Dedifferentiated amniotic fluid mesenchymal stem cell (primary cell): ENCODE results near the gene CCDC88C.
"Not testable (repeated sequence)": the region's sequence is repeated elsewhere in the genome, so short reads cannot be mapped to it uniquely, and the experiment has no call there.

Source experiments
- DNase-seq: peaks from one replicate; pipeline ENCODE4 v3.0.0-alpha.2; 2016; ENCODE audit errors: extremely low spot score

The CCDC88C gene

DNA sequence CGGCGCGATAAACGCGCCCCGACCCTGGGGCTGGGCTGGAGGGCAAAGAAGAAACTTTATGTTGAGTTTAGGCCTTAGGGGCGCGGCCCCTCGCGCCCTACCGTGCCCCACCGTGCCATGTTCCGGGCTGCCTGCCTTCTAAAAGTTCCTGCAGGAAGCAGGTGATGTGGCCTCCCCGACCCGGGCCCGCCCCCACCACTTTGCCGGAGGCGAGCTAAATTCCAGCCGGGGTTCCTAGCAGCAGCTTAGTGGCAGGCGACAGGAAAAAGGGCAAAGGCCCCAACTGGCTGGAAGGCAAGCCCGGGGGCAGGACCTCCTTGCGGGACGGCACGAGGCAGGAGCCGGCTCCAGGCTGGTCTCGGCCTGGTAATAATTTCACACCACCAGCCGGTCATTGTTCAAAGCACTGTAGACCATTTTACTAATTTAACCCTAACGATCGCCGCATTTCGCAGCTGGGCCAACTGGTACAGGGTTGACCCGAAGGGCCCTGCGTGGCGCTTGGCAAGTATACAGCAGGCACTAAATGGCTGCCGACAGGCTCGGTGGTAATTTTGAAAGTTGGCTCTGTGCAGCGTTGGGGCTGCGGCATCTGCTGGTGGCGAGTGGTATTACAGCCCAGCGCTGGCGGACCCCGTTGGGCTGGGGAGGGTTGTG, 895 bp upstream of the CCDC88C start:
- DNase-seq: peak; percentile 32

DNA sequence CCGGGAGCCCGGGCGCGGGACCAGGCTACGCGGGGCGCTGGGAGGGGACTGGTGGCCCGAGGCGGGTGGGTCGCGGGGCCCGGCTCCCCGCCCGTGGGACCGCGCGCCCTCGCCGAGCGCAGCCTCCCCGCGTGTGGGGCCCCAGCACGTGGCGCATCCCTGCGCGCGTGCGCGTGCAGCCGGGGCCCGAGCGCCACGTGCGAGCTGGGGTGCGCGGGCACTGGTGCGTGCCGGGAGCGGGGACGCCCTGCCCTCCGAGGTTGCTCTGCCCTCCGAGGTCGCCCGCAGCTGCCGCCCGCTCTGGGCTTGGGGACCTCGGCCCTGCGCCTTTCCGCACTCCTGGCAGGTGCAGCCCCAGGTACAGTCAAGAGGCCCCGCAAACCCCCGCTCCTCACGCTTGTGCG, 365 bp upstream of the CCDC88C start:
- DNase-seq: no peak

DNA sequence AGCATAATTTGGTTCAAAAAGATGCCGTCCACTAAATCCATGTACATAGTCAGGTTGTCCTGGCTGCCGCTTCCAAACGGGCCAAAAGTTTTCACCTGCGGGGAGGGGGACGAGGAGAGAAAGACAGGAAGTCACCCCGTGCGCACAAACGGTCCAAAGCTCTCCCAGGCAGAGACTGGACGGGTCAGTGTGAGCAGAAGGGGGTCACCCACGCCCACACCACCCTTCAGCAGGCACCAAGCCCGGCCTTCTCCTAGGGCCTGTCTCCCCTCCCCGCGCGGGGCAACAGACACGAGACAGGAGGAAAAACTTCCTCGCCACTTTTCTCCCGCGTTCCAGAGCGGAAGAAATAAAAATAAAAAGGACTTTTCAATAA, 888 bp downstream of the CCDC88C start:
- DNase-seq: no peak

DNA sequence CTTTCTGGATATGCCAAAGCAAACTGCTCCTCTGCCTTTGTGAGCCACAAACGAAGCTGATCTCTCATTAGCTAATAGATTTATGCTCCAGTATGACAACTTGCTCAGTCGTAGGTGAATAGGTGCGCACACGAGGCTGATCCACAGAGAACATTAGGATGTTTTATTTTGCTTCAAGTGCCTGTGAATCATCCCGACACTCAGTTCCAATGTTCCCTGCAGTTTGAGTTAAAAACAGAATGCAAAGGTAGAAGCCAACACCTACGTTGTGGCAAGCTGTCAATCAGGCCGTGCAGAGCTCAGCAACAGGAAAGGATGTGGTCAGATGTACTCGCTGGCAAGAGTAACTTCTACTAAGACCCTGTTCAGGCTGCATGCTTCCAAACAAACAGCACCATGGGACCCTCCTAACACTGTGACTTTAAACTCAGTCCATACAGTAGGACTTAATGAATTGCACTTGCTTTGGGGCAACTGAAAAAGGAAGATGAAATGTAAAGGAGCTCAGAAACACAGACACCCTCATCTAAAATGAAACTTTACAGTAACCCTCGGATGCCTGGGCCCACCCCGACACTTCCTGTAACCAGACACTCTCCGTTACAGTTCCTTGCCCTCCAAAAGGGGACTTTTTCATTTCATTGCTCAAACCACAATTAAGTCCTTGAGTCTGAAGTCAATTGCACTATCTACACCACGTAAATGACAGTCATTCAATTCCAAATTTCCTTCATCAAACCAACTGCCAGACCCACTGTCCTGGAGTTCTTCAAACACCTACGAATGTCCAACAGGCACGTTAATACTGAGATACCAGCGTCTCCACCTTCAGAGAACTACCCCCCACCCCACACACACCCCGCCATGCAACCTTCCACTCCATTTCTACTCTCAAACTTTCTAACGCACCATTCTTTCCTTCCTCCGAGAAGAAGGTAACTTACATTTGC, 1.6 kb downstream of the CCDC88C start:
- no peak for DNase-seq

DNA sequence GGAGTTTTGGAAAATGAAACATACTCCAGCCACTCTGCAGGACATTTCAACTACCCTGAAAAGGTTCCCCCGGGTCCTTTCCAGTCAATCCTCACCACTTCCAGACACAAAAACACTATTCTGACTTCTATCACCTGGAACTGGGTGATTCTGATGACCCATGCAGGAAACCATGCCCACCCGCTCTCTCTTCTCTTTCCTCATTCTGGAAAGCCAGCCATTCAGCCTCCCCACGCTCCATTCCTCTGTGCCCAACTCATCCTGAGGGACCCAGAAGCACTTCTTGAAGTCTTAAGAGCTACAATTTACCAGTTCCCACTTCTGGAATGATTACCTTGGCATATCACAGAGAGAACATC, 3.2 kb downstream of the CCDC88C start:
- no peak for DNase-seq

DNA sequence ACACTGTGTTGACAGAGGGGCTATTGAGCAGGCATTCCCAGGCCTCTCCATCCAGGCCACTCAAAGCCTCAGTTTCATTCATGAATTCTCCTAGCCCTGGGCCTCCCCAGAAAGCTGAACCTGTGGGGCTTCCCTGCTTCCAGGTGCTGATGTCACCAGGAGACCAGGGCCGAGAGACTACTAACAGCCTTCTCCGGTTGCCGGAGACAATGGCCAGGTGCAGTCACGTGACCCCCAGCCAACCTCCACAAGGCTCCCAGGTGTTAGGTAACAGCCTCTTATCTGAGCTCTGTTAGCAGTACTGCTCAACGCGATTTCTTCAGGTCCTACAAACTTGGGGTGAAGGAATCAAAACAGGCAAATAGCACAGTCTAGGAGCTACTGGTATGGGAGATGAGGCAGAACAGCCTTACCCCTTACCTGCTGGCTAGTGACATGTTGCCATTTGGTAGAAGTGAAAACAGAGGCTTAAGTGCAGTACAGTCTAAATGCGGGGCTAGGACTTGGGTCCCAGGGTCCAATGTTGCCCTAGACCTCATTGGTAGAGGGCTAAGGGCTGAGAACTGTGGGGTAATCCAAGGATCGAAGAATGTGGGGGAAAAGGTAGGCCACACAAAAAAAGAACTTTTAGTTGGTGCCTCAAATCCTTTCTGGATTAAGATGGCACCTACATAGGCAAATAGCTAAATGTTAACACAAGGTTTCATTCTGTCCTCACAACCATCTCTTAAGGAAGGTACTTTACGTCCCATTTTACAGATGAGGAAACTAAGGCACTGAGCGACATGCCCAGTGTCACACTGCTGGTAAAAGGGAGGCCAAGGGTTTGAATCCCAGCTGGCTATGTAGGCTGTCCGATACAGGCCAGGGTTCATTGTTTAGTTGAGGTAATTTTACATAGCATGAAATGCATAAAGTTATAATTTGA, 3.8 kb downstream of the CCDC88C start:
- DNase-seq: no peak

DNA sequence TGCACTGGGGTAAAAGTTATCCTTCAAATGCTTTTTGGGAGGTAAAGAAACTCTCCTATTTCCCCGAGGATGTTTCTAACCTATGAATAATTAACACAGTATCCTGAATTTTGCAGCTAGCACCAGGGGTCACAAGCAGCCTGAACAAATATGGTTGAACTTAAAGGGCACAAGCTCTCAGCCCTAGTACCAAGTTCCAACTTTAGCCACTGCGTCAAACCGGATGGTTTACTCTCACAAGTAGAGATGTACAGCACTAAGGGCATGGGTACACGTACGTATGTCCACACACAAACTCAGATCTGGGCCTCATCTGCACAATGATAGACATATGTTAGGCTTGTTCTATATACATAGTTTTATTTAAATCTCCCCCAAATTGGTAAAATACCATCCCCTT, 4.7 kb downstream of the CCDC88C start:
- DNase-seq: no peak

DNA sequence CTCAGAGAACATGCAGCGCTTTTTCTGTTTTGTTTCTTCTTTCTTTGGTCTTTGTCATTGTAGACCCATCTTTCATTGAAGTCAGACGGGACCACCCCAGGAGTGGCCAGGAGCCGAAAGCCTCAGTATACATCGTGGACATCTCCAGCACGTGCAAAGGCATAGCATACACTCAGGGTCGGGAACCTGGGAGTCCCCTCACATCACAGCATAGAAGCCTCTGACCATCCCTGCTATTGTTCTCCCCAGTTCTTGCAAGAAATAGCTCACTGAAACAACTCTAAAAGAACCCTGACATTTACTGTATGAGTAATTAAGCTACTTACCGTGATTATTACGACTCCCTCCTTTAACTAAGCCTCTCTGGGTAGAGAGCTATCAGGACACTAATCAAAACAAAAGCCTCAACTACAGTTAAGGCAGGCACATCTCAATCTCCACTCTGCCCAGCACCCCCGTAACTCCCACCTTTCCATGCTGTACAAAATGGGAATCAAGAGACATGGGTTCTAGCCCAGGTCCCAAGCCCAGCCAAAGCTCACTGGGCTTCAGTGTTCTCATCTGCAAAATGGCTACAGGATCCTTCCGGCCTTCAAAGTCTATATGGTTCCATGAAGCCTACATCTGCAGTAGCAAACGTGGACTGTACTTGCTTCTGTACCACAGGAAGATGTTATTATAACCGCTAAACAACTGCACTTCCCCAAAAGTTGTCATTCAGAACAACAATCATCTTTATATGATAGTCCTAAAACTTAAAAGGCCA, 6.7 kb downstream of the CCDC88C start:
- DNase-seq: no peak

DNA sequence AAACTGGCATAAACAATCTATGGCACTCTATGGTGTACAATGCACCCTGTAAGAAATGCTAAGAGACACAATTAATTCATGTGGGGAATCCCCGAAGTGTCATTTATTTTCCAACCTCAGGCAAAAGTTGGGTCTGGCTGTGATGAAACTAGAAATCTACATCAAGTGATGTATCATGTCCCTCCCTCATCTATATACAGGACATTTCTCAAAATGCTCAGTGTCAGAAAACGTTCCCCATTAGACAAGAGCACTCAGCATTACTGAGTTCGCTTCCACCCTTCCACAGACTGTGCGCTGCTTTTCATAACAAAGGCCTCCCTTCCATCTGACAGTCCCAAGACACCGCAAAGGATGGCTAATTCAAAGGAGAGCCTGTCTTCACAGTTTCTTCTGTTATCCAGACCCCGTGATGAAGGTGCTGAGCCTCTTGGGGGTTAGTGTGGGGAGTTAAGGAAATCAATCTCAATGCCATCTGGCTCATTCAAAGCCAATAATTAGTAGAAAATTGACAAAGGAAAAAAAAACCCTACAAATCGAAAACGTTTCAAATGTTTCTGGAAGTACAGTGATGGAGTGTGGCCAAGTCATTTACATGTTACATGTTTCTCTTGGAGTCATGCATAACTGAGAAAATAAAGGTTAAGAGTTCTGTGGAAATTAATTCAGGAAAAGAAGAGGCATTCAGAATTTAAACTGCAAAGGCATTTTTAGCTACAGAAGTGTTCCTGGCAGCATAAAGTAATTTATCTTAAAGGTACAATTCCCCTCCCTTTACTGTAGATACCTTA, 7.5 kb downstream of the CCDC88C start:
- no peak for DNase-seq

DNA sequence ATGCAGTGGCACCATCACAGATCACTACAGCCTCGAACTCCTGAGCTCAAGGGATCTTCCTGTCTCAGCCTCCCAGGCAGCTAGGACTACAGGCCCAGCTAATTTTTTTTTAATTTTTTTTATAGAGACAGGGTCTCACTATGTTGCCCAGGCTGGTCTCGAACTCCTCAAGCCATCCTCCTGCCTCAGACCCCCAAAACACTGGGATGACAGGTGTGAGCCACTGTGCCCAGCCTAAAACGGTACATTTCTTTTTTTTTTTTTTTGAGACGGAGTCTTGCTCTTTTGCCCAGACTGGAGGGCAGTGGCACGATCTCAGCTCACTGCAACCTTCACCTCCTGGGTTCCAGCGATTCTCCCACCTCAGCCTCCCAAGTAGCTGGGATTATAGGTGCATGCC, 8.4 kb downstream of the CCDC88C start:
- not testable (repeated sequence) for DNase-seq

DNA sequence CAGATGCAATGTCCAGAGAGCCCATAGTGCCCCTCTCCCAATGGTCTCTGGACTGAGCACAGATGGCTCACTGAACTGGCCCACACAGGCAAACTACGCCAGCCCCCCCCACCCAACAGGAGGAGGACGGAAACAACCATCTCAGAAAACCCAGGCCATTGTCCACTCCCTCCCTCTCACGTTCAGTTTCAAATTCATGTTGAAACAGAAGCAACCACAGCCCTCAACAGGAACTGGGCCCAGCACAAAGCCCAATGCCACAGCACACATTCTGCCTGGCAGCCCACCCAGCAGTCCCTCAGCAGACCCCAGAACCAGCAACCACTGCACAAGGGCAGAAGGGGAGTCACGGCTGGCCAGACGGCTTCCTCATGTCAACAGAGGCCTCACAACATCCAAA, 10.6 kb downstream of the CCDC88C start:
- DNase-seq: no peak

DNA sequence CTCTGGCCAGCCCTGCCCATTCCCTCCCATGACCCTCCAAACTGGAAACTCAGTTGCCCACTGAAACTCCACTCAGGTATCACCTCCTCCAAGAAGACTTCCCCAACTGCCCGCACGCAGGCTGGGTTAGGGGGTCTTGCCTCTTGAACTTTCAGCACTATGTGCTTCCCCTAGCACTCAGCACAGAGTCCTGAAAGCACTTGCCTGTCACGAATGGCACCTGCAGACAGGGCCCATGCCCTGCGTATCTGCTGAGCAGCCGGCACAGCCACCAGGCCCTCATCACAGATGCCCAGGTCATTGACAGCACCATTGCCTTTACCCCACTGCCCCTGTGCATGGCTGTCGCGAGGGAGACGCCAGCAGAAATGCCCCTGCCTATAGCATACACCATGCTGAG, 11.2 kb downstream of the CCDC88C start:
- DNase-seq: no peak

DNA sequence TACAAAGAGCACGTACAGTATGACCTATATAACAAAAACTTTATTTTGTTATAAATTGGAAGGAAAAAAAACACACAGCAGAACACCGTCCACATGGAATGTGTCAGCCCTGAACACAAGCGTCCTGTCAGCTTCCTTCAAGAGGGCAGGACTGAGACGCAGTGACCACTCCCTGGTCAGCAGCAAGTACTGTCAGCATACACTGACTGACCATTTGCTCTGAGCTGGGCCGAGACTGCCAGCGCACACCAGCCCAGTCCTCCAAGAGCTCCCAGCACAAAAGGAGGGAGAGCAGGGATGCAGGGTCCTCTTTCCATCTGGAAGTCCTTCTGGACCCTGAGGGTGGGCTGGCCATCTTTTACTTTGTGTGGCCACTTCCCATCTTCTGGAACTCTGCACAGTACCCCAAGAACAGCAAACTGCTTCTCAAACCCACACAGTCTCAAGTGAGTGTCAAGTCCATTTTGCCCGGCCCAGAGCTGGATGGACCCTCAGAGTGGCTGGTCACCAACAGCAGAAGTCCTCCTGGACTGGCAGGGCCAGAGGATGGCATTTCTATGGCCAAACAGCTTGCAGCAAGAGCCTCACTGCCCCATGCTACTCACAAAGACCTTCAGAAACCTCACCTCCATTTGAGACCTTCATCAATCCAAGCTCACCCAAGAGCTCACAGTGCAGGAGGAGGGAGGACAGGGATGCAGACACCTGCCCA, 11.7 kb downstream of the CCDC88C start:
- DNase-seq: no peak

DNA sequence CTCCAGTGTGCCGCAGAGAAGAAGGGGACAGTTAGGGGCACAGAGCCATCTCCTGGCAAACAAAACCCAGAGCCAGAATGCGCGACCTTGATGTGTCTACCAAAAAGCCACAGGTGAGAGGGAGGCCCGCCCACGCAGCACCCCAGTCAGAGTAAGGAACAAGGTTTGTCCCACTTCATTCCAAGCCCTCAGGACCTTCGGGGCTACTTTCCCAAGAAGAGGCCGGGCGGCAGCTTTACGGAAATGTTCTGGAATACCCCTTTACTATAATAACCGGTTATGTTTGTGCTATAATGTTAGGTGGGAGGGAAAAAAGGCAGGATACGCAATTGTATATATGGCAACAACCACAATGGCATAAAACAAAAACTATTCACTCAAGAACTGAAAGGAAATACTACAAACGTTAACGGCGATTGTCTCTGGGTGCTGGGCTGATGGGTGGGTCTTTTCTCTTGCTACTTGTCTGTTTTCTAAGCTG, 12.3 kb downstream of the CCDC88C start:
- DNase-seq: no peak

DNA sequence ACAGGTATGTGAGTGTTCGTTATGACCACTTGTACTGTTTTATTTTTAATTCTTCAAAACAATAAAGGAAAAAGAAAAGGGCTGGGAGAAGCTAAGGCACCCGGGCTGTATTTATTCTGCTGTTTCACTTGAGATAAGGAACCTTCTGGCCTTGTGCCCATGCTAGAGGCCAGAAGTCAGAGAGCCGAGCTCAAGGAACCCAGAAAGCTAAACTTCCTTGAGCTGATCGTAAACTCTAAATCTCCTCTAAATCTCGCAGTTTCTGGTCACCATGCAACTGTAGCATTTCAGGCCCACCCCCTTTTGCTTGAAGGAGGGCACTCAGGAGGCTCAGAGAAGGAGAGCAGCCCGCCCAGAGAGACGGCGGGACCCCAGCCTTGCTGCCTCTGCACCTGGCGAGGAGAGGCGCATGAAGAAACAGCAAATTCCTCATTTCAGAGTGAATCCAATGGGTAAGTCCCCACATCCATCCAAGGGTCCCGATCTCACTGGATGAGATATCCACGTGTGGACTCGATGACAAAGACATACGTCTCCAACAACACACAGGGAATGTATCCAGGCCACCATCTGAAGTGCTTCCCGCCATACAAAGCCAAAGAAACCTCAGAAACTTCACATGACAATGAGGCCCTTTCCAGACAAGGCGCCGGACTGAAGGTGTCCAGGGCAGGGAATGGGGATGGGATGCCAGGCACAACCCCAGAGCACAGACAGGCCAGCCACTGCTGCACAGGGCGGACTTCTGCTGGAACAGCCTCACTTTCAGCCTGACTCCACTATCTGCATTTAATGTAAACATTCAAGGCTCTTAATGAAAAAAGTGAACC, 14.6 kb downstream of the CCDC88C start:
- no peak for DNase-seq

DNA sequence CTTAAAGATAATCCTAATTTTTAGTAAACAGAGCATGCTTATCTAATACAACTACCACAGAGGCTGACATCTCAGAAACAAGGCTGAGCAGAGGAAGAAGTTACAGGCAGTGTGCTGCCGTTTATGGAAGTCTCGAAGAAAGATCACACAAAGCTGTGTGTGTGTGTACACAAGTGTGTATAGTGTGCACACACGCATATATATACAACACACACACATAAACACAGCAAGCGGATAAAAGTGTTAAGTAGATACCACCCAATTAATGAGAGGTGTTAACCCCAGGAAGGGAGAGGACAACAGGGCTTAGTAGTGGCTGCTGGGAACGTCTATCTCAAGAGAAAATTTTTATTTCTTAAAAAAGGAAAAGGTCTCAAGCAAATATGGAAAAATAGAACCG, 15.3 kb downstream of the CCDC88C start:
- no peak for DNase-seq

DNA sequence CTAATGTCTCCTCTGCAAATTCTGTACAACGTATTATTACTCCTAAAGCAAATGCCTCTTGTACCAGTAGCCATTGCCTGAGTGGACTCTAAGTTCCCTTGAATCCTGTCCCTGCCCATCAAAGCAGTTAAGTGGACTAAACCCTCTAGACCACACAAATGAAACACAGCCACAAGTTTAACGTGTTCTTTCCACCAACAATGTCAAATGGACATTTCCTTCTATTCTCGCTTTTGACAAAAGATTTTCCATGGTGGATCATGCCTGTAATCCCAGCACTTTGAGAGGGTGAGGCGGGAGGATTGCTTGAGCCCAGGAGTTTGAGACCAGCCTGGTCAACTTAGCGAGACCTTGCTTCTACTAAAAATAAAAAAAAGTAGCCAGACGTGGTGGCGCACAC, 15.9 kb downstream of the CCDC88C start:
- DNase-seq: no peak

DNA sequence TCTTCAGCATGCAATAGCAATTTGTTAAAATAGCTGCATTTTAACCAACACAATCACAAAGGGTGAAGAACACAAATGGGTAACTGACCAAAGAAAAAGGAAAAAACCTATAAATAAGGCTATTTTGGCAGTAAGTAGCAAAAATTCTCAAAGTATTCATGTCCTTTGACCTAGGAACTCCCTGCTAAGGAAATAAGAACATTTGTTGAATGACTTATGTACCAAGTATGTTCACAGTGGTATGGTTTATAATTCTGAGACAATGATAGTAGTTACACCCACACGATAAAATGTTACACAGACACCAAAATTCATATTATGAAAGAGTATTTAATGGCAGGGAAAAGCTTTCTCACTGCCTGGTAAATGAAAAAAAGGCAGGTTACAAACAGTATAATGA, 16.9 kb downstream of the CCDC88C start:
- DNase-seq: no peak
